Retinal pigment epithelial cell (primary cell): Measurements from ENCODE around the gene HOXB2.

ENCODE experiments used
- DNase-seq: peaks from one replicate; pipeline ENCODE4 v3.0.0-alpha.2; 2010; ENCODE audit warnings: low read depth
- H3K4me3 ChIP-seq: 2 replicates; pipeline ENCODE4 v1.5.1; 2011; ENCODE audit warnings: mild to moderate bottlenecking, low read length, control low read depth, moderate library complexity
- TF ChIP-seq, protein P1 (sequence below): conservative IDR thresholded peaks from 2 replicates; pipeline ENCODE4 v1.5.1; 2011; ENCODE audit warnings: low read depth, low read length, control low read depth, inconsistent platforms

The HOXB2 gene

GRCh38 chr17:48564188-48565021 lies 19.5 kb upstream of the HOXB2 start:
- no peak overlapping the region for H3K4me3 ChIP-seq
- no peak for DNase-seq
- TF ChIP-seq, protein P1, sequence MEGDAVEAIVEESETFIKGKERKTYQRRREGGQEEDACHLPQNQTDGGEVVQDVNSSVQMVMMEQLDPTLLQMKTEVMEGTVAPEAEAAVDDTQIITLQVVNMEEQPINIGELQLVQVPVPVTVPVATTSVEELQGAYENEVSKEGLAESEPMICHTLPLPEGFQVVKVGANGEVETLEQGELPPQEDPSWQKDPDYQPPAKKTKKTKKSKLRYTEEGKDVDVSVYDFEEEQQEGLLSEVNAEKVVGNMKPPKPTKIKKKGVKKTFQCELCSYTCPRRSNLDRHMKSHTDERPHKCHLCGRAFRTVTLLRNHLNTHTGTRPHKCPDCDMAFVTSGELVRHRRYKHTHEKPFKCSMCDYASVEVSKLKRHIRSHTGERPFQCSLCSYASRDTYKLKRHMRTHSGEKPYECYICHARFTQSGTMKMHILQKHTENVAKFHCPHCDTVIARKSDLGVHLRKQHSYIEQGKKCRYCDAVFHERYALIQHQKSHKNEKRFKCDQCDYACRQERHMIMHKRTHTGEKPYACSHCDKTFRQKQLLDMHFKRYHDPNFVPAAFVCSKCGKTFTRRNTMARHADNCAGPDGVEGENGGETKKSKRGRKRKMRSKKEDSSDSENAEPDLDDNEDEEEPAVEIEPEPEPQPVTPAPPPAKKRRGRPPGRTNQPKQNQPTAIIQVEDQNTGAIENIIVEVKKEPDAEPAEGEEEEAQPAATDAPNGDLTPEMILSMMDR: no peak

GRCh38 chr17:48563867-48564187 lies 18.9 kb upstream of the HOXB2 start:
- DNase-seq: no peak
- TF ChIP-seq, protein P1: no peak
- H3K4me3 ChIP-seq: no peak overlapping the region

- no peak for DNase-seq
- H3K4me3 ChIP-seq: no peak overlapping the region
- TF ChIP-seq, protein P1: no peak
These were observed 18.5 kb upstream of the HOXB2 start for GRCh38 chr17:48563385-48563838.

DNA sequence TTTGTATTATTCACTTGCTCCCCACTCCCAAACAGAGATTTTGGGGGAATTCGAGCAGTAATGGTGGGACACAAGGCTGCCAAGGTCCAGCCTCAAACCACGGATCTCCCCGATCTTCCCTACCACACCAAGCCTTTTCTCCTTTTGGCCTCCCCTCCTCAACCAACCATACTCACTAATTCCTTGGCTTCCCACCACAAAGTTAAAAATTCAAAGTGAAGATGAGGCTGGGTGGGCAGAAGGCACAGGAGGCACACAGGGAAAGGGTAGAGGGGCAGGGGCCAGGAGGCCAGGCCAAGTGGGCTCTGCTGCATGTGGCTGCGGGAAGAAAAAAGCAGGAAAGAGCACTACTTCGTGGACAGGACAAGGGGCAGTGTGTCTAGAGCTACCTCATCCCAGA lies 18.0 kb upstream of the HOXB2 start:
- no peak overlapping the region for H3K4me3 ChIP-seq
- no peak for DNase-seq
- TF ChIP-seq, protein P1: no peak

DNA sequence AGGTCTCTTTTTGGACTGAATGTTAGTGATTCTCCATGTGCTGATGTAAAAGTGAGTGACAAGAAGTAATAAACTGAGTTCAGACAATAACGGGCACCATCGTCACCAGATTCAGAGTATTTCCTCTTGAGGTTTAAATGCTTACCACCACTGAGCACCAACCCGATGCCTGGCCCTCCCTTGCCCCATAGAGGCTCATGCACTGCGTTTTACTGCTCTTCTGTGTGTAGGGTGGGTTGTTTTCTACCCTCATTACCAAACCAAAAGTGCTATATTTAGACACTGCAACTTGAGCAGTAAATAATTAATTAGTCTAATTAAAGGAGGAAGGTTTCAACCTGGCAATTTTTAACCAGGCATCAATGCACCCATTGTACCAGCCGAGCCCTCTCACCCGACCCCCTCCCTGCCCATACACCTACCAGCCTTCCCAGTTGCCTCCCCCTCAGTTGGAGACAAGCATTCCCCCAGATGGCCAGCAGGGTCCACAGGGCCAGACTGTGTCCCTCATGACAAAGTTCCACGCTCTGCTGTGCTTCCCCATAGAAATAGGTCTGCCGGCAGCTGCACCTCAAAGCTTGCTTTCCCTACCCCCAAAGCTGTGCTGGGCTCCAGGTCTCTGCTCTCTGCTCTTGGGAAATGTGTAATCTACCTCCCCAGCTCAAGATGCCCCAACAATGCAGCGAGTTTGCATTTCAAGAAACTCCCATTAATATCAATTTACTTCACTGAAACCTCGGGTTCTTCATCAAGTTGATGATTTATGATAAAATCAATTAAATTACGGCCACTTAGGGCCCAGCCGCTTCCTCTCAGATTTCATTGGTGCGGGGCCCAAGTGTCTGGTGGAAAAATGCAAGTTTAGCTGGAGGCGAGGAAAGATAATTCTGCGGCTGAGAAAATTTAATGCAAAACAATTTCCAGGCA lies 17.2 kb upstream of the HOXB2 start:
- DNase-seq: no peak
- H3K4me3 ChIP-seq: no peak overlapping the region
- TF ChIP-seq, protein P1: peak; percentile 31

GRCh38 chr17:48559840-48560817 lies 15.2 kb upstream of the HOXB2 start:
- no peak overlapping the region for H3K4me3 ChIP-seq
- no peak for DNase-seq
- TF ChIP-seq, protein P1: no peak
